GM21423 (cell line): ENCODE measurements around the gene FMNL3.
A peak's percentile ranks its signal among the peaks of the same experiment; 100 is the strongest.

Source experiments
- ATAC-seq: cut with Tn5 transposase; IDR thresholded peaks from one replicate; pipeline ENCODE4 v1.9.1; 2021; ENCODE audit warnings: mild to moderate bottlenecking, moderate library complexity; ENCODE audit not compliant: unreplicated experiment

Gene FMNL3

DNA sequence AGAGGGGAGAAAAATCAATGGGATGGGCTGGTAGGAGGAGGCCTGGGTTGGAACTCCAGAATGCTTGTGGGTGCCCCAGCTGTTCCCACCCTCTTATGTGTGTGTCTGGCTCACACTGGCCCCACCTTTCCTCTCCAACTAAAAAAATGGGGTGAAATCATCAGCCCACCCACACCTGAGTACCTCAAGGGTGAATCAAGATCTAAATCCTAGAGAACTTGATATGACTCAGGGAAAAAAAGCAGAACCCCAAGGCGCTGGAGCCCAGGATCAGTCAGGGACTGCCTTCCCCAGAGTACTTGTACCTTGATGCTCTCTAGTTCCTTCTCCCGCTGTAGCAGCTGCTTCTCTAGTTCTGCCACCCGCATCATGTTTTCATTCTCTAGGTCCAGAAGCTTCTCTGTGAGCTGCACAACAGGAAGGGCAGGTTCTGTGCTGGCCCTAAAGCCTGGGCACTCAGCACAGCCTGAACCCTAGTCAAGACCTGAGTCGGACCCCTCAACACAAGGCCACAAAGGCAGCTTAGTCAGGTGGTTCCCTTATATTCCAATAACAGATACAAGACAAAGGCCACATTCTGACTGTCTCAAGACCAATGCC, 54.2 kb downstream of the FMNL3 start:
- ATAC-seq = no peak

DNA sequence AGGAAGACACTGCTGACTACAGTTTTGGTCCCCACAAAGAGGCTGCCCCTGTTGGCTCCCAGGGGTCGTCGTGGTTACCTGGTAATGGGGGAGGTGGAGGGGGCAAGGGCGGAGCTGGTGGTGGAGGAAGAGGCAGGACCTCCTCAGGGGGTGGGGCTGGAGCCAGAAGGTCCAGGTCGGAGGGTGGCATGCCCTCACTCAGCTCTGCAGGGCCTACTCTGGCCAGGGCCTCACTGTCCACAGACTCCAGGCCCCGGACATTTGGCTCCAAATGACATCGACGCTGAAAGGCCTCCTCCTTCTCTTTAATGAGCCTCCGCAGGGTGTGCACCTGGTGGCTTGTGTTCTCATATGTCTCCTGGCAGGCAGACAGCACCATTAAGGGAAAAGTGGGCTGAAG, 55.4 kb downstream of the FMNL3 start:
- no peak for ATAC-seq

DNA sequence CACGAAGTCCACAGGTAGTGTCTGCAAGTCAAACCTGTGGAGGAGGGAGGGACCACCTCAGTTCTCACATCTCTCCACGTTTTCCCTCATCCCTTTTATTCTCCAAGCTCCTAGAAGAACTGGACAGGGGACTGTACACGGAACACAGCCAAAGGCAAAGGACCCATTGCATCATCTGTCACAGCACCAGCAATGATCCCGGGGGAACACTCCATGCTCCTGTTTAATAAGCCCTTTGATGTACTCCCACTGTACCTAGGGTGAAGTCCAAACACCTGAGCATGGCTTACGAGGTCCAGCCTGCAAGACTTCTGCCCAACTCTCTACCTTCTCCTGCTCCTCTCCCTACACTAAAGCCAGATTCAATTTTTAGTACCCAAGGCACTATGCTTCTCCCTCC, 57.3 kb downstream of the FMNL3 start:
- ATAC-seq = no peak

DNA sequence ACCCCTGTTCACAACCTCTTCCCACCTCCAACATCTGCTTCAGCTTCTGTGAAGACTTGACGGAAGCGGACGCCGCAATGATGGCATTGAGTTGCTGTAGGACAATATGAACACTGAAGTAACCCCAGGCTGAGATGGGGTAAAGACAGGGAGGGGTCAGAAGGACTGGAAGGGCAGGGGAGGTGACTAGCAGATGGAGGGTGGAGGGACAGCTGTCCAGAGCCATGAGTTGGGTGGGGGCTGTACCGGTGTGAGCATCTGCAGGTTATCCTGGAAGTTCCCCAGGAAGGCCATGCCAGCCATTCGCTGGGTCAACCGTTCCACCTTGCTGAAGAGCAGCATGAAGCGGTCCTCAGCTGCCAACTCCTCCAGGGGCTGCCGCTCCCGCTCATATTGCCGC, 57.8 kb downstream of the FMNL3 start:
- ATAC-seq = no peak

DNA sequence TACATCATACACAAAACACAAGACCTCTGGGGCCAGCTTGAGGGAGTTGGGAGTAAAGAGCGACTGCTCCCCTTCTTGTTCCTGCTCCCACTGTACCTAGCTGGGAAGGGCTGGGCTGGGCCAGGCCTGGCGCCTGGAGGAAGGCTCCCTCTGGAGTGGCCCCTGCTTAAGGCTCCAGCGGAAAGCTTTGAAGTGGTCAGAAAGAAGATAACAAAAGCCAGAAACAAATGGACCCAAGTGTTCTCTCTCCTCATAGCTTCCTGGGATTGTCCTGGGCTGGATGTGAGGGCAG, 58.5 kb downstream of the FMNL3 start:
- no peak for ATAC-seq

DNA sequence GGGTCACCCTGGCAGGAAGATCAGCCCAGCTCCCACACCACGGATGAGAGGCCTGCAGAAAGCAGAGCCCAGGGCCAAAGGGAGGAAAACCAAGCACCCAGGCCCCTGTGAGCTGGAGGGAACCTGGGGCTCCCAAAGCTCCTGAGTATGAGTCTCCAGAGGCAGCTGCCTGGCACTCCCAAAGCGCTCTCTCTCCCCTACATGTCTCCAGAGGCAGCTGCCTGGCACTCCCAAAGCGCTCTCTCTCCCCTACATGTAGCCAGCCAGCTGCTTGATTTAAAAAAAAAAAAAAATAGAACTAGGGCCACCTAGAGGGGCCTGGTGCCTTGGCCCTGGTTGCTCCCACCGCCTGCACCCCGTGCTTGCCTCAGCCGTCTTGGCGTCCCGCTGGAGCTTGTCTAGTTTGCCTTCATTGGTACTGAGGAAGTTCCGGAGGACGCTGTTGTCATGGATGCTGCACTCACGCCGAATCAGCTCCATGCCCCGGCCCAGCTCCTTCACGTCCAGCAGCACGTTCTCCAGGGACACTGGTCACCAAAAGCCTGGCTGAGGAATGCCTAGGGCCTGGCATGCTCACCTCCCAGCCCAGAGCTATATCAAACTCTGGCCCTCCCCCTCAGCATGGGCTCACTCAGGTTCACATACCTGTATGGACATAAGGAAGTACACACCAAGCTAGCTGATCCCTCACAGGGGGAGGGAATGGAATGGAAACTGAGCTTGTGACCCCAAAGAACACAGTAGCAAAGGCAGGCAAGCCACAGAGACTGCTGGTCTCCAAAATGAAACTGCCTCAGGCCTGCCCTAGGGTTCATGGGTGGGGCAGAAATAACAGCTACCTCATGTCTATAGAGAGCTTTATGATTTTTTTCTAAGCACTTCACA, 59.1 kb downstream of the FMNL3 start:
- ATAC-seq = no peak

DNA sequence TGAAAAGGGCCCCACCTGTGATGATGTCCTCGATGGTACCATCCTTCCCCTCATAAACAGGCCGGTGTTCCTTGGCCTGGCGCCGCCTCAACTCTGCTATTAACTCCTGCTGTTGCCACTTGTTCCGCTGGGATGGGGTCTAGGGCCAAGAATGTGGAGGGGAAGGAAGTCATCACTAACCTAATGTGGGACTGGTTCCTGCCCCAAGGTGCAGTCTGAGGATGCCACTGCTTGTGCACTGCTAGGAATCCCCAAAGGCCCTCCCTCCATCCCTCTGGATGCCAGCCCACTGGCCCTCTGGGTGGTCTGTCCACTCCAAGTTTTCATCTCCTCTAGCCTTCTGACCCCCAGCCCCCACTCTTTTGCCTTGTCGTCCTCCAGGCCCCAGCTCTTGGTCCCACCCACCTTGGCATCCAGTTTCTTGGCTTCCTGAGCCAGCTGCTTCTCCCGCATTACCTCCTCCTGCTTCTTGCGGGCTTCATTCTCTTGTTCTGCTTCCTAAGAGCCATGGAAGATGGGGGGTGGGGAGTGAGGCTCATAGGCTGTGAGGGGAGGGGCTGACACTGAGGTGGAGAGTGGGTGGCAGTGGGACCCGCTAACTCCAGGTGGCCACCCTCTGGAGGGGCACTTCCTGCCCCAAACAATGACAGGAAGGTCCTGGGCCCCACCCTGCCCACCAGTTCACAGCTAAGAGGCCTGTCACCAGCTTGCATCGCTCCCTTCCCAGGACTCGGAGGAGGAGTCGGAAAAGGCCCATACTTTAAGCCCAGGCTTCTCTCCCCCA, 60.1 kb downstream of the FMNL3 start:
- no peak for ATAC-seq

DNA sequence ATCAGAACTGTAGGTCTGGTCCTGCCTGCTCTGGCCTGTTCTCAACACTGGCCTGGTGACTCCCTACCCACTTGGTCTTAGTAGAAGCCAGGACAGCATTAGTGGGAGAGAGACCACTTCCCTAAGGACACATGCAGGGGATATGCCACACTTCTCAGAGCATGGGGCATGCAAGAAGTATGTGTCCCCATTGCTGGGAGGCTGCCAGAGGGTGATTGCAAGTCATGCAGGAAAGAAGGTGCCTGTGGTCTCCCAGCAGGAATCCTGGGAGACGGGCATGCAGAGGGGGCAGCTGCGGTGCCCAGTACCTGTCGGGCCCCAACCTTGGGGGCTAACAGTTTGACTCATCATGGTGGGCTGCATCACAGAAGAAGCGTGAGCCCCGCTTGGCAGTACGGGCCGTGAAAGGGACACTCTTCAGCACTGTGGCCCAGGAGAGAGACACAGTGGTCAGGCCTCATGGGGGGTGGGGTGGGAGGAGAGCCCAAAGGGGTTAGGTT, 60.8 kb downstream of the FMNL3 start:
- ATAC-seq = no peak

DNA sequence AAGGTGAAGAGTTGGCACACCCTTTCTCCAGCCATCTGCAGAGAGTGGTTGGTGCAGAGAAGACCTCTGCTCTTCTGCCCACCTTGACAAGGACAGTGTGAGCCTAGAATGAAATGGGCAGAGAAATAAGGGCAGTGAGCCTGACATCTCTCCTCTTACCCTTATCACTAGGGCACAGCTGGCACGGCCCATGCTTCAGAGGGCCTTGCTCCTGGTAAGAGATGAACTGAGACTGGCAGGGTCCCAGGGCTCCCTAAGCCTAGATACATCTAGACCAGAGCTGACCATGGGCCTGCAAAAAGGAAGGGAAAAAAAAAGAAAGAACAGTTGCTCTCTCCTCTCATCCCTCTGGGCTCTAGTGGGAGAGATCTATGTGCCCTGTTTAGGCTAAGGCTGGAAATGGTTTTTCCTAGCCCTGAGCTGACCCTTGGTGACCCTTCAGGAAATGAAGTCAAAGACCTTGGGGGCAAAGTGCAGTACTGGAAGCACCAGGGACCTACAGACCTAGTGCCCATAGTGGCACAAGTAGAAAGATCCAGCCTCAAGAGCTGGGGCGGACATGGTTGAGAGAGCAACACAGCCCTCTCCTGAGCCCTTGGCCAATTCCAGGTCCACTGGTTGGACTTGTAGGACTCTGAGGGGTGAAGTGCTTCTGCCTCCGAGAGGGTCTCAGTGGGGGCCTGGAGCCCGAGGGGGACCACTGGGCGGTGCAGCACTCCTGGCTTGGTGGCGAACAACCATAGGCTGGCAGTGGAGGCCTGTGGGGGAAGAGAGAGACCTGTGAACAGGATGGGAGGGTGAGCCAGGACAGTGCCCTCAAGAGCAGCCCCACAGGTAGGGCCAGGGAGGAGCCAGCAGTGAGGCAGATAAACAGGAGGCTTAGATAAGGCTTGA, 61.8 kb downstream of the FMNL3 start:
- no peak for ATAC-seq

DNA sequence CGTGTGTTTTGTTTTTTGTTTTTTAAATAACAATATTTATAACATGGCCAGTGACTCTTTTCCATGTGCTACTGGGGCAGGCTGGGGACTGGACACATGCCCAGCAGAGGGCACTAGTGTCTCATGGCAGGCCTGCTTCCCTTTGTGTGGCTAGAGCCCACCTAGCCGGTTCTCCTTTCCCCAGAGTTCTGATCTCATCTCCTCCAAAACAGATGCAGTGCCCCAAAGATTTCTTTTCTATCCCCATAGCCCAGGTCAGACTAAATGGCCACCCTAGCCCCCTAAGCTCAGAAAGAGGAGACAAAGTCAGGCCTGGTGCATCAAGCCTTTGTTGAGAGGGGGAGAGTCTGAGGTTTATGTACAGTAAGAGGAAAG, 62.6 kb downstream of the FMNL3 start:
- no peak for ATAC-seq

DNA sequence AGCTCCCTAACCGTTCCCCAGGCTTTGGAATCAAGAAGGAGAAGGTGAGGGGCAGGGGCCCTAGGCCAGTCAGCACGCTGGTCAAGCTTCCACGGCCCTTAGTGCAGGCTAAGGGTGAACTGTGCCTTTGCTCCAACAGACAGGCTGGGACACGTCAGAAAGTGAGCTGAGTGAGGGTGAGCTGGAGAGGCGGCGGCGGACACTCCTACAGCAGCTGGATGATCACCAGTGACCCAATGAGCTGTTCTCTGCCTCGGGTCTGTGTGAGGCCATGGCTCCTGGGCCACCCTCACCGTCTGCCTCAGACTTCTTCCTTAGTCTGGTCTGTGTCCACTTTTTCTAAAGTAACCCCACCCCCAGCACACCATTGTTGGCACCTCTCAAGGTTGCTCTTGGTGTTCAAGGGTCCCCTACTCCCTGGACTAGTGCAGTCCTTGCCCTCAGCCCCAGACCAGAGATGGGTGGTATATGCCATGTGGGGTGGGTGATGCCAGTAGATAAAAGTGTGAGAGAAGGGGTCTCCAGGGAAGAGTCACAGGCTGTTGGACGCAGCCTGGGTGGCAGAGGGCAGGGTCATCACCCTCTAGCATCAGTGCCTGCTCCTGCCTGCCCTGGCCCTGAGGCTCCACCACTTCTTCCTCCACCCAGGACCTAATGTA, 63.1 kb downstream of the FMNL3 start:
- no peak for ATAC-seq

DNA sequence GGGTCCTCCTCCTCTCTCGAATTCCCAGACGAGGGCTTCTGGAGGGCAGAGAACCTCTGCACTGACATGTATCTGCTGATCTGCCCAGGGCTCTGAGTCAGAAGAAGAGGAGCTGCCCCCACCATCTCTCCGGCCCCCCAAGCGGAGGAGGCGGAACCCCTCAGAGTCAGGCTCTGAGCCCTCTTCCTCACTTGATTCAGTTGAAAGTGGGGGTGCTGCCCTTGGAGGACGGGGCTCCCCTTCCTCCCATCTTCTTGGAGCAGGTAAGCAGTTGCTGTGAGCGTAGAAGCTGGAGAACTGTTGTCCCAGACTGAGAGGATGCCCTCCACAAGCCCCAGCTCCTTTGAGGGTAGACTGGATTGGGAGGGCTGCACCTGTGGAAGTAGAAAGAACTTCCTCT, 64.1 kb downstream of the FMNL3 start:
- ATAC-seq = no peak

DNA sequence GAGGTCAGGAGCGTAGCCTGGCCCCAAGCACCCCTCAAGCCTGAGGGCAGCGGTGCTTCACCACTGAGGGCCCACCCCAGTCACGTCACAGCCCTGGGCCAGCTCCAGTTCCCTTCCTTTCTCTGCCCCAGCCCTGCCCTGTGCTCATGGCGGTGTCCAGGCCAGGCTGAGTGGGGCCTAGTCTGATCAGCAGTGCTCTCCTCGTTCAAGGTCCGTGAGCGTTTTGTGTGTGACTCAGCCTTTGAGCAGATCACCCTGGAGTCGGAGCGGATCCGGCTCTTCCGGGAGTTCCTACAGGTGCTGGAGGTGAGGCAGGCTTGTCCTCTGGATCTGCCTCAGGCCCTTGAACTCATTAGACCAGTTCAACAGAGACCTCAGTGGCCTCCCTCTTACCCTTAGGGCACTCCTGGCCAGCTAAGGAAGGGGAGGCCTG, 64.8 kb downstream of the FMNL3 start:
- no peak for ATAC-seq

DNA sequence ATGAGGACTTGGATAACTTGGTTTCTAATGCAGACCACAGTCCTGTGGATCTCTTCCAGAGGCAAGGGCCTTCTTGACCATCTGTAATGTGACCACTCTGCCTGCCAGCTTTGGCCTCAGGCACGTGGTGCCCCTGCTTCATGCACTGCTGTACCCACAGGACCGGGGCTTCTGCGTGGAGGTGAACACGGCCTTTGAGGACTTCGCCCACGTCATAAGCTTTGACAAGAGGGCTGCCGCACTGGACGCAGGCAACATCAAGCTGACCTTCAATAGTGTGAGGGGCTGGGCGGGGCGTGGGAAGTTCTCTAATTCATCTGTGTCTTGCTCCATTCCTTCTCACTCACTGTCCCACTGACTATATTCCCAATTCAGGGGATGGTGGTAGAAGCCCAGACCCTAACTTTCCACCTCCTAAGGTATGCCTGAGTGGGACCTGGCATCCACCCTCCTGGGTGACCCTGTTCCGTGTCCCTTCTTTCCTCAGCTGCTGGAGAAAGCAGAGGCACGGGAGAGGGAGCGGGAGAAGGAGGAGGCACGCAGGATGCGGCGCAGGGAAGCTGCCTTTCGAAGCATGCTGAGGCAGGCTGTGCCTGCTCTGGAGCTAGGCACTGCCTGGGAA, 65.3 kb downstream of the FMNL3 start:
- no peak for ATAC-seq

DNA sequence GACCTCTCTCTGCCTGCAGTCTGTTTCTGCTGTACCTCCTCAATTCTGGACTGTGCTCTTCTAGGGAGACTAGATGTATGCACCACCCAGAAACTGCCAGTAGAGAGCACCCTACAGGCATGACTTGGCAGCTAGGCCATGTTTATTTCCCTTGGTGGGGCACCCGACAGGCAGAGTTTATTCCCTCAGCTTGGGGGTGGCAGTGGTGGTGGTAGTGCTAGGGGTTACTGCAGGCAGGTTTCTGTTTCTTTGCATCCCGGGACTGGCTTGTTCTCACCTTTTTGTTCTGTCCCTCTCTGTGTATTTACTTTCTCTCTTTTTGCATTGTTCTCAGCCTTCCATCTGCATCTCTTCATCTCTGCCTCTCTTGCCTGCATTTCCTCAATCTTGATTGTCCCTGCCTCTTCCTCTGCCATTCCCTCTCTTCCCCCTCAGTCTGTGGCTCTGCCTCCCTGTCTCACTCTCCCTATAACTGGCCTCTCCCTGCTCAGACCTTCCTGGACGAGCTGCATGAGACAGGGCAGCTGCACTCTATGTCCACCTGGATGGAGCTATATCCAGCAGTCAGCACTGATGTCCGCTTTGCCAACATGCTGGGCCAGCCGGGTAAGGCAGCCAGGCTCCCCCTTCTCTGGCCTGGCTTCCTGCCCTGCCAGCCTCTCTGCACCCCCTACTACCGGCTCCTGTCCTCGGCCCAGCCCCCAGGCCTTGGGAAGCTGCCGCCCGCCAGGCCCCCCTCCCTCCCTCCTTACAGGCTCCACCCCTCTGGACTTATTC, 70.0 kb downstream of the FMNL3 start:
- peak; percentile 58 for ATAC-seq

DNA sequence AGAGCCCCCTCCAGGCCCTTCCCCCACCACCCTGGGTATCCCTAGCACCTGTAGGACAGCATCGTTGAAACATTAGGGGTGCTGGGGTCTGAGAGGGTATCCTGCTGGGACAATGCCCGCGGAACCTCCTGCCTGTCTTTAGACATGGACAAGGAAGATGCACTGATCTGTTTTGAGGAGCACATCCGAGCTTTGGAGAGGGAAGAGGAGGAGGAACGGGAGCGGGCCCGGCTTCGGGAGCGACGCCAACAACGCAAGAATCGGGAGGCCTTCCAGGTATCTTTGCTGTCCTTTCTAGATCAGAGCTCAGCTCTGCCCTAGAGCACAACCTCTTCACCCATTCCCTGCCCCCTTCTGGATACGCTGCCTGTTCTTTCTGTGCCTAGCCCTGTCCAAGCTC, 70.6 kb downstream of the FMNL3 start:
- ATAC-seq = no peak

DNA sequence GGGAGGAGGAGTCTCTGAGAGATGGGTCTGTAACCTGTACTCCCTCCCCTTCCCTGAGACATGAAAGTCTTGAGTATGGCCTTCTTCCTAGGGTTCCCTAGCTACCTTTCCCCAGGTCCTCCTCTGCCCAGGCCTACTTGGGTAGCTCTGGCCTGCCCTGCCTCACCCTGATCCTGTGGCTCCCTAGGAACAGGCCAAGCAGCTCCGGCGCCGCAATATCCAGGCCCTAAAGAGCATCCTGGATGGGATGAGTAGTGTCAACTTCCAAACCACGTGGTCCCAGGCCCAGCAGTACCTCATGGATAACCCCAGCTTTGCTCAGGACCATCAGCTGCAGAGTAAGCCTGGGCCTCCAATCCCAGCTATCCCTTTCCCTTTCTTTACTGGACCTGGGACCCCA, 71.5 kb downstream of the FMNL3 start:
- no peak for ATAC-seq

DNA sequence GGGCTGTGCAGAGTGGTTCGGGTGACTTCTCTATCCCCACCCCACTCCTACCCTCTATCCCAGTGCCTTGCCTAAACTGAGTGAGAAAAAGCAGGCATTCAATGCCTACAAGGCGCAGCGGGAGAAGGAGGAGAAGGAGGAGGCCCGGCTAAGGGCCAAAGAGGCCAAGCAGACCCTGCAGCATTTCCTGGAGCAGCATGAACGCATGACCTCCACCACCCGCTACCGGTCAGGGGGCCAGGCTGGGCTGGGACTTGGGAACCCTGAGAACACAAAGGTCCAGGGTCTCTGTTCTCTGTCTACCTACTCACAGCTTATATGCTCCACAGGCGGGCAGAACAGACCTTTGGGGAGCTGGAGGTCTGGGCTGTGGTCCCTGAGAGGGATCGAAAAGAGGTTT, 72.2 kb downstream of the FMNL3 start:
- no peak for ATAC-seq

DNA sequence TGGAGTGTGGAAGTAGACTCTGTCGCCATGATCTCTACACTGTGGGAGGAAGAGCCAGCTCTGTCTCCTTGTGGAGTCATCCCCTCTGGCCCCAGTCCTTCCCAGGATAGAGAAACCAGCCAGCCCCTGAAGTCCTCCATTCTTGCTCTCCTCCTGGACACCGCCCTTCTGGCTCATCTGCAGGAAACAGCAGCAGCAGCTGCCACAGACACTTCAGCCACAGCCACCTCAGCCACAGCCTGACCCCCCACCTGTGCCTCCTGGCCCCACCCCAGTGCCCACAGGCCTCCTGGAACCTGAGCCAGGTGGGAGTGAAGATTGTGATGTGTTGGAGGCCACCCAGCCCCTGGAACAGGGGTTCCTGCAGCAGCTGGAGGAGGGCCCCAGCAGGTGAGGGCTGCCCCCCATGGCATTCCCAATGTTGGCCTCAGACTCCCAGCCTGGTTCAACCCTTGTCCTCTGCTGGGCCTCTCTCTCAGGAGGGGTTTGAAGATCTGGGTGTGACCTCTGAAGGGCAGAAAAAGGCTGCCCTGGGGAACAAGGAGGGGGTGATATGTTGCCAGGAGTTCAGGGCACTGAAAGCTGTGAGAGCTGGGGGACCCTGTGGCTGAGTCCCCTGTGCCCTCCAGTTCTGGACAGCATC, 73.4 kb downstream of the FMNL3 start:
- ATAC-seq = no peak
